A673 (cell line): ENCODE results near the gene ADAM12. TPM values are rescaled to one million over a fixed set of nuclear protein-coding genes. Genes with fewer than 3 reads are reported as not detected.

Source experiments
- BruUV-seq: library from RNA; stranded (reverse); fragments of 400-500 nt; replicated peaks from 2 replicates; lab custom pipeline; 2021; lab: Mats Ljungman, UMichigan
- CTCF ChIA-PET: fragments of 300-600 bp; sonication (Branson Sonifier 250); formaldehyde crosslinking; loops from one replicate; lab custom pipeline; 2022; ENCODE audit warnings: antibody characterized with exemption; lab: Charles Lee
- POLR2A ChIA-PET: fragments of 300-600 bp; sonication (Branson Sonifier 250); formaldehyde crosslinking; loops from one replicate; lab custom pipeline; 2022; ENCODE audit warnings: antibody characterized with exemption; ENCODE audit not compliant: low non-redundant PET; lab: Charles Lee
- DNase-seq: peaks from one replicate; pipeline ENCODE4 v3.0.0-alpha.2; 2015; ENCODE audit warnings: low spot score
- H3K27ac ChIP-seq: fragments of 200-600 bp; sonication (generic); 2 replicates; pipeline ENCODE4 v1.5.1; 2016; ENCODE audit warnings: mixed run types, low read depth, mild to moderate bottlenecking, mixed read lengths, antibody characterized with exemption, low read length; ENCODE audit not compliant: poor library complexity, severe bottlenecking
- H3K27me3 ChIP-seq: fragments of 200-600 bp; sonication (generic); replicated peaks from 2 replicates; pipeline ENCODE4 v1.6.1; 2017; ENCODE audit warnings: mixed run types, low read depth, mild to moderate bottlenecking, mixed read lengths, antibody characterized with exemption, low read length; ENCODE audit not compliant: insufficient read depth, poor library complexity
- H3K36me3 ChIP-seq: fragments of 200-600 bp; sonication (generic); 2 replicates; pipeline ENCODE4 v1.6.1; 2016; ENCODE audit warnings: mixed run types, mild to moderate bottlenecking, mixed read lengths, antibody characterized with exemption, low read length; ENCODE audit not compliant: insufficient read depth, poor library complexity, severe bottlenecking
- H3K4me1 ChIP-seq: fragments of 200-600 bp; sonication (generic); 2 replicates; pipeline ENCODE4 v1.6.1; 2017; ENCODE audit warnings: mixed run types, mild to moderate bottlenecking, mixed read lengths, antibody characterized with exemption, low read length; ENCODE audit not compliant: insufficient read depth, poor library complexity, severe bottlenecking
- H3K4me3 ChIP-seq: fragments of 200-600 bp; sonication (generic); 2 replicates; pipeline ENCODE4 v1.5.1; 2016; ENCODE audit warnings: low read depth, mixed run types, mild to moderate bottlenecking, mixed read lengths, low read length; ENCODE audit not compliant: poor library complexity, severe bottlenecking
- H3K9me3 ChIP-seq: fragments of 200-600 bp; sonication (generic); 2 replicates; pipeline ENCODE4 v1.6.1; 2016; ENCODE audit warnings: mixed run types, low read depth, mild to moderate bottlenecking, mixed read lengths, antibody characterized with exemption, low read length; ENCODE audit not compliant: poor library complexity, severe bottlenecking
- EZH2 ChIP-seq: fragments of 200-600 bp; sonication (generic); IDR thresholded peaks from 2 replicates; pipeline ENCODE4 v1.6.1; 2017; ENCODE audit warnings: borderline replicate concordance, low read depth, mild to moderate bottlenecking, mixed read lengths, antibody characterized with exemption, low read length; ENCODE audit not compliant: poor library complexity, severe bottlenecking
- intact Hi-C: fragments of 100-400 bp; cut with micrococcal nuclease; formaldehyde crosslinking; loops from one replicate; pipeline ENCODE4 v1.10.0; 2022; ENCODE audit not compliant: unreplicated experiment
- total RNA-seq: library from RNA; stranded (reverse); gene quantifications from 2 replicates; pipeline ENCODE4 v1.2.3, GENCODE V29; 2021
- TF ChIP-seq, protein P1 (sequence below): fragments of 300-800, 200-600 bp; sonication (generic); conservative IDR thresholded peaks from 2 replicates; pipeline ENCODE4 v1.5.1; 2017; ENCODE audit warnings: low read depth, mild to moderate bottlenecking, antibody characterized with exemption, low read length, moderate library complexity, mixed read lengths

The ADAM12 gene
- total RNA-seq, 1 experiment from 2014 or later: 0.17 TPM

DNA sequence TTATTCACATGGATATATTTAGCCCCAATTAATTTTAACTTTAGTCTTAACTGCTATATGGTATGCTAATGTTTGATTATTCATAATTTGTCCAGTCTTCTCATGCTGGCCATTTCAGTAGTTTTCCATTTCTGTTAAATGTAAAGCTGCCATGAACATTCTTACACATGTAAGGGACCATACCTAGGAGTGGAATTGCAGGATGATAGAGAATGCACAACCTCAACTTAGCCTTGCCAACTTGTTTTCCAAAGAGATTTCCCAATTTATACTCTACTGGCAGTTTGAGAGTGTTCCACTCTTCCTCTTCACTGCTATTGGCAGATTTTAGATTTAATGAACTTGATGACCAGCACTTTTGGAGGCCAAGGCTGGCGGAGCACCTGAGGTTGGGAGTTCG is 423.7 kb downstream of the ADAM12 start:
- peaks cover 10% of the 10 kb centered on the region for H3K27me3 ChIP-seq
- no peaks in the 10 kb centered on the region for H3K36me3 ChIP-seq
- no peak for DNase-seq
- no TSS peak for BruUV-seq
- TF ChIP-seq, protein P1, sequence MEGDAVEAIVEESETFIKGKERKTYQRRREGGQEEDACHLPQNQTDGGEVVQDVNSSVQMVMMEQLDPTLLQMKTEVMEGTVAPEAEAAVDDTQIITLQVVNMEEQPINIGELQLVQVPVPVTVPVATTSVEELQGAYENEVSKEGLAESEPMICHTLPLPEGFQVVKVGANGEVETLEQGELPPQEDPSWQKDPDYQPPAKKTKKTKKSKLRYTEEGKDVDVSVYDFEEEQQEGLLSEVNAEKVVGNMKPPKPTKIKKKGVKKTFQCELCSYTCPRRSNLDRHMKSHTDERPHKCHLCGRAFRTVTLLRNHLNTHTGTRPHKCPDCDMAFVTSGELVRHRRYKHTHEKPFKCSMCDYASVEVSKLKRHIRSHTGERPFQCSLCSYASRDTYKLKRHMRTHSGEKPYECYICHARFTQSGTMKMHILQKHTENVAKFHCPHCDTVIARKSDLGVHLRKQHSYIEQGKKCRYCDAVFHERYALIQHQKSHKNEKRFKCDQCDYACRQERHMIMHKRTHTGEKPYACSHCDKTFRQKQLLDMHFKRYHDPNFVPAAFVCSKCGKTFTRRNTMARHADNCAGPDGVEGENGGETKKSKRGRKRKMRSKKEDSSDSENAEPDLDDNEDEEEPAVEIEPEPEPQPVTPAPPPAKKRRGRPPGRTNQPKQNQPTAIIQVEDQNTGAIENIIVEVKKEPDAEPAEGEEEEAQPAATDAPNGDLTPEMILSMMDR: no peak
- TF ChIP-seq EZH2: no peak
- no peak overlapping the region for H3K27ac ChIP-seq
- intact Hi-C loops: no loop called here
- H3K4me1 ChIP-seq: no peaks in the 10 kb centered on the region
- H3K9me3 ChIP-seq: no peaks in the 10 kb centered on the region
- CTCF ChIA-PET: no interaction called here
- POLR2A ChIA-PET: no interaction called here
- no peak overlapping the region for H3K4me3 ChIP-seq
